Right lung (tissue), 5 donors: ENCODE data around the gene KLHL33. TPM values are rescaled to one million over a fixed set of nuclear protein-coding genes. Genes with fewer than 3 reads are reported as not detected.
"Not testable (repeated sequence)": the region's sequence is repeated elsewhere in the genome, so short reads cannot be mapped to it uniquely, and the experiment has no call there.

Experiments
- DNase-seq, 2 donors: peaks; one replicate each; pipeline ENCODE4 v3.0.0-alpha.2; 2013
- polyA plus RNA-seq, 5 donors: library from polyadenylated mRNA; unstranded; fragments of 120-200 nt; gene quantifications; one replicate each; pipeline versions ENCODE4 v1.2.1 to v1.2.3, GENCODE V29; 2013; ENCODE audit warnings: inconsistent platforms in 1 of 5, low replicate concordance in 1 of 5; ENCODE audit not compliant: insufficient read length in 5 of 5, insufficient read depth in 1 of 5

Gene KLHL33
- polyA plus RNA-seq, 5 donors, result 0.23 to 0.27 (median 0.26) TPM

DNA sequence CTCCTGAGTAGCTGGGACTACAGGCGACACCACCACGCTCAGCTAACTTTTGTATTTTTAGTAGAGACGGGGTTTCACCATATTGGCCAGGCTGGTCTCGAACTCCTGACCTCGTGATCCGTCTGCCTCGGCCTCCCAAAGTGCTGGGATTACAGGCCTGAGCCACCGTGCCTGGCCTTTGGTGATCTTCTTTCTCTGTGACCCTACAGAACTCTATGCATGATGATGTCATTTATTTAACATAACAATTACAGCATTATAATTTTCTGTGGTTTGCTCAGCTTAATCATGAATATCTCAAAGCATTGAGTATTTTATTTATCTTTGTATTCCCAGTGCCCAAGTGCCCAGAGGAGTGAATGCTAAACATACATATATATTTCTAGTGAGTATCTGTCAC lies 16.9 kb upstream of the KLHL33 start:
- DNase-seq, result not testable (repeated sequence)

DNA sequence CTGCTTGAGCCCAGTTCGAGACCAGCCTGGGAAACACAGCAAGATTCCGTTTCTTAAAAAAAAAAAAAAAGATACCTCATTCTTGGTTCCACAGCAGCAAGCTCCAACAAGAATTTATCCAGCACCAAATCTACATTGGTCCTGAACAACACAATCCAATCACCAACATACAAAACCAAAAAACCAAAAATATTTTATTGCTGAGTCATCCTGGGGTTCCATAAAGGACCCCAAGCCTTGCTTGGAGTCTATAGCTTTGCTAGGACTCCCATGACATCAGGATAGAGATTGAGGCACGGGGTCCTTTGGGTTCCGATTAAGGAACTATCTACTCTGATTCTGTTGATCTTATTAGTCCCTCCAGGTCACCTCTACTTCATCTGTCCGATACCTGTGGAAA lies 10.9 kb upstream of the KLHL33 start:
- no peak for DNase-seq

DNA sequence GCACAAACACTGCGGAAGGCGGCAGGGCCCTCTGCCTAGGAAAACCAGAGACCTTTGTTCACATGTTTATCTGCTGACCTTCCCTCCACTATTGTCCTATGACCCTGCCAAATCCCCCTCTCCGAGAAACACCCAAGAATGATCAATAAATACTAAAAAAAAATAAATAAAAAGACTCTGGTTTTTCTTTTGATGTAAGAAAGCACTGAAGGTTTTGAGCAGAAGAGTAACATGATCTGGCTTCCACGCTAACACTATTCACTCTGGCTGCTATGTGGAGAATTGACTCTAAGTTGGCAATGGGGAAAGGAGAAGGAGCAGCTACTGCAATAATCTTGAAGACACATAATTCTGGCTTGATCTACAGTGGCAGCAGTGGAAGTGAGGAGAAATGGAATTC lies 7.7 kb upstream of the KLHL33 start:
- DNase-seq, result not testable (repeated sequence)

DNA sequence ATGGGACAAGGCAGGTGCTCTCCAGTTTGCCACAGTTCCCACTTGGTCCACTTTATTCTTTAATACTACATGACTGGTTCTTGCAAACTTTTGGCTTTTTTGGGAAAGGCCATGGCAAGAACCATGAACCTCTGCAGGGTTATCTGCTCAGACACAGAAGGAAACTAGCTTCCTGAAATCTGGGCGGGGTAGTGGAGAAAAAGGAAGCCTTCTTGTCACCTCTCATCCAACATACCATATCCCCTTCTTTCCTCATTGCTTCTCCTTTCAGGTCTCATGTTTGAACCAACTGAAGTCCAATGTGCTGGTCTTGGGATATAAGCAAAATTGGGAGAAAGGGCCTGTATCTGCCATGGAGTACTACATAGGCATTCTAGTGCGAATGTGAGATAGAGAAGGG lies 5.5 kb upstream of the KLHL33 start:
- DNase-seq, result no peak

DNA sequence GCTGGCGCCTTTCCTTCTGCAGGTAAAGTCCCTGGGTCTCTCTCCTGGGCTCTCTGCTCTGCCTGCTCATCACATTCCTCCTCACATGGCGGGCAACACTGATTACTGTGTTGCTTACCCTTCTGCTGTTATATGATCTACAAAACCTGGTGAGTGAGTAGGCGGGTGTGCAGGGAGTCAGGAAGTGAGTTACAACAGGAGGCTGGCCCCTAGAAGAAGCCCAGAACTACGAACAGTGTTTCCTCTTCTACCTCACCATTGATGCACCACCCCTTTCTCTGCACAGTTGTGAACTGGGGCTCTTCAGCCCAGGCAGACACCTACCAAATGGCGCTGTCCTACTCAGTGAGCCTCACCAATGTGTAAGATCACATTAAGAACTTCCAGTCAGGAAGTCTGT lies 4.9 kb upstream of the KLHL33 start:
- no peak for DNase-seq

DNA sequence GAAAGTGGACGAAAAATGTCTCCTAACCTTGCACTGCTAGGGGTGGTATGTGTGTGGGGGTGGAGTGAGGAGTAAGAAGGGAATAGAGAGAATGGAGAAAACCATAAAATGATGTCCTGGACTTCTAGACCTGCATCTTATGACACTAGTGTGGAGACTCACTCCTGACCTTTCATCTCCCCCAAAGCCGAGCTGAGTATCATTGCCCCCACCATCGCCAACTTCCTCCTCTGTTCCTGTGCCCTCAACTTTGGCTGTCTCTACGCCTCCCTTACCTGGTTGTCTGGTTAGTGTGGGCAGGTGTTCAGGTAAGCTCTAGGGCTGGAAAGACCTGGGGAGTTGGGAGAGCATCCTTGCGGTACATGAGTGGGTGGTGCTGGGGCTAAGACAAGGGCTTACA lies 4.5 kb upstream of the KLHL33 start:
- no peak for DNase-seq

DNA sequence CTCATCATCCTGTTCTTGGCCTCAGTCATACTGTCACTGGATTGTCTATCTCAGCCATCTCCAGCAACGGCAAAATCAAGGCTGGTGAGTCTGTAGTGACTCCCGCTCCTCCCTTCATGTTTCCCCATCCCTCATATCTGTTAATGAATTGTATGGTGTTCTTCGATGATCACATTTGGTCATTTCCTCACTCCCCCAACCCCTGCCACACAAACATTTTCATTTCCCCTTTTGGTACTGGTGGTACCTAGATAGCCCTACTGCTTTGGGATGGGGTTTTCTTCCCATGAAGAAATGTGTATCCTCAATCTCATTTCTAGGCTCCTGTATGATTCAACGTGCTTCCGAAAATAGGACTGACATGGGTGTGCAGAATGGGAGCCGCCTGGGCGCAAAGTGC lies 2.7 kb upstream of the KLHL33 start:
- DNase-seq, result no peak

DNA sequence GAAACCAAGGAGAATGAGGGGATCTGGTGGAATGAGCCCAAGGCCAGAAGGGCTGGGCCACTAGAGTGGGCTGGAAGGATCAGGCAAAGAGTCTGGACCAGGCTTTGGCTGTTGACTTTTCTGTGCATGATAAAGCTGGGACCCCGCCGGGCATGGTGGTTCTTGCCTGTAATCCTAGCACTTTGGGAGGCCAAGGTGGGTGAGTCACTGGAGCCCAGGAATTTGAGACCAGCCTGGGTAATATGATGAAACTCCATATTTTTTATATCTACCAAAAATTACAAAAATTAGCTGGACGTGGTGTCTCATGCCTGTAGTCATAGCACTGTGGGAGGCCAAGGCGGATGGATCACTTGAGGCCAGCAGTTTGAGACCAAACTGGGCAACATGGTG lies 393 bp upstream of the KLHL33 start:
- DNase-seq, result no peak

DNA sequence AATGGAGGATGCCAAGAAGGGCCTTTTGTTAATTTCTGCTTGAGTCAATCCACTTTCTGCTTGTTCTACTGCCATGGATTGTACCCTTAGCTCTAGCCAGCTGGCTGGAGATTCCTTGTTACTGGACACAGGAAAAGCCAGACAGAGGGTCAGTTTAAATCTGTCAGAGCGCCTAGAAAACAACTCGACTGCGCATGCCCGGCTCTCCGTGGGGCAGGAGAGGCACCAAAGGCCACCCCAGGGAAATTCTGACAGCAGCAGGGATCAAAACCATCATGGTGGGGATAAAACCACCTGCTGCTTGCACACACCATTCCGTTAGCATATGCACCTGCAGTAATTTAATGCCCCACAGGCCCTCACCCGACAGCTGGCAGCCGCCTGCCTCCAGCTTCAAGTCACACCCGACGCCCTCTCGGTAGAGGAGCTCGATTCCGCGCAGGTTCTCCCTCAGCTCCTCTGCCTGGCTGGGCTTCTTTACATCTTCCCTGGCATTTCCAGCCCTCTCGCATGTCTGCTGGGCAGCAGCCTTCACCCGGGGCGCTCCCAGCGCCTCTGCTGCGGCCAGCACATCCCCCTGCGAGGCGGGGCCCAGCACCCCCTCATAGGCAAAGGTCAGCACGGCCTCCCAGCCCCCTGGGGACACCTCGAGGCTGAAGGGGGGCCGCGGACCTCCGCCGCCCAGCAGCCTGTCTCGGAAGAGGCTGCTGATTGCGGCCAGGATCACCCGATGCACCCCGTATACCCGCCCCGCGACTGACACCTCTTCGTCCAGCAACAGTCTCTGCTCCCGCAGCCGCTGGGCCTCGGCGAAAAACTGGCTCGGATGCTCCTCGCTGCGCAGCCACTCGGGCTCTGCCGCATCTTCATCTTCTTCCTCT lies 1.0 kb downstream of the KLHL33 start:
- no peak for DNase-seq

DNA sequence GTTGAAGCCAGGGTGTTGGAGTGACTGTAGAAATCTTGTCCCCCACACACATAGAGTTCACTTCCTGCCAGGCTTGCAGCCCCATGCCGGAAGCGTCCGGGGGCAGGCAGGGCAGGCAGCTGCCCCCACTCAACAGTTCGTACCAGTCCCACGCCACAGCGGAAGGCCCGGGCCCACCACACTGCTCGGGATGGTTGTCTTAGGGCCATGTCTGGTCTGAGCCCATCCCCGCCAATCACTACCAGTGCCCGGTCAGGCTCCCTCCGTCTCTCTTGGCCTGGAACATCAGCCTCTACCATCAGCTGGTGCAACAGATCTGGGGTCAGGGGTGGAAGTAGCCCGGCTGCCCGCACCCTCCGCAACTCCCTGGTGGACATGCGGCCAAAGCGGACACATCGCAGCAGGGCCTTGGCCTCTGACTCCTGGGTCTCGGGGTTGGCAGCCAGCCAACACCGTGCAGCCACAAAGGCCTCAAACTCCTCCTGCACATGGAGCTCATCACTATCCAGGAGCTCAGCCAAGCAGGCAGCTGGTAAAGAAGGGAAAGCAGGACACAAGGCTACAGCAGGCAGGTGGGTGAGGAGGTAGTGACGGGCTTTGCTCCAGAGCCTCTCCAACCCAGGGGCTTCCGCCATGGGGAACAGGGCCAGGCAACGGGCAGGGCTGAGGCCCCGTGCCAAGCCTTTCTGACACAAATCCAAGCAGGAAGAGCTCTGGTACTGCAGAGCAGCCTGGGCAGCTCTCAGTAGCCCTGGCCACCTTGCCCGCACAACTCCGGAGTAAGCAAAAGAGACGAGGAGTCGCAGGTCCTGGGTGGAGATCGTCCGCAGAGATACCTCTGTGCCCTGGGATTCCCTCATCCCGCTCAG lies 5.9 kb downstream of the KLHL33 start:
- no peak for DNase-seq

DNA sequence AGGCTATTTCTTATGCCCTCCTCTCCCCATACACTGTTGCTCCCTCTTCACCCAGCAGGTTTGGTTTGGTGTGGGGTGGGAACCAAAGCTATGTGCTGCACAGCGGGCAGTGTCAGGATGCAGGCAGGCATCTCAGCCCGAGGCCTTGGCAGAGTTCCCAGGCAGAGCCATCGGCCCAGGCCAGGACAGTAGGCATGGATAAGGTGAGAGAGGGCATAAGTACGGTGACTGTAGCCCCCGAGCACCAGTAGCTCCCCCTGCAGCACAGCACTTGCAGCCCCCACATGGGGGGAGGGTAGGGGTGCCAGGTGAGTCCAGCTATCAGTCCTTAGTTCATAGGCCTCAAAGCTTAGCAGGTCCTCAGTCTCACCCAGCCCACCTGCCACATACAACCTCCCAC lies 7.2 kb downstream of the KLHL33 start:
- DNase-seq, result no peak

DNA sequence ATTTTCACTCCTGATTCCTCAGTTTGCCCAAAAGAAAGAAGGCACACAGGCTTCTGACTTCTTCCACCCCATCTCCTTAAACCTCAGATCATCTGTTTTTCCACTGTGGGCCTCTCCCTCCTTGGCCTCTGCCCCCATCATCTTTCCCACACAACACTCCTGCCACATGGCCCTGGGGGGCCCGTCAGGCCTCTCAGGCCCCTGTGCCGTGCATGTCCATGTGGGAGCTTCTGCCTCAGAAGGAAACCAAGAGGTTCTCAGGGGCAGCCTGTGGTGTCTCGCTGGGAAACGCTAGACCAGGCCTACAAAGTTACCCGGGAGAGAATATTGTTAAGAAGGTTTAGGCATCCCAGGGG lies 8.0 kb downstream of the KLHL33 start:
- no peak for DNase-seq

DNA sequence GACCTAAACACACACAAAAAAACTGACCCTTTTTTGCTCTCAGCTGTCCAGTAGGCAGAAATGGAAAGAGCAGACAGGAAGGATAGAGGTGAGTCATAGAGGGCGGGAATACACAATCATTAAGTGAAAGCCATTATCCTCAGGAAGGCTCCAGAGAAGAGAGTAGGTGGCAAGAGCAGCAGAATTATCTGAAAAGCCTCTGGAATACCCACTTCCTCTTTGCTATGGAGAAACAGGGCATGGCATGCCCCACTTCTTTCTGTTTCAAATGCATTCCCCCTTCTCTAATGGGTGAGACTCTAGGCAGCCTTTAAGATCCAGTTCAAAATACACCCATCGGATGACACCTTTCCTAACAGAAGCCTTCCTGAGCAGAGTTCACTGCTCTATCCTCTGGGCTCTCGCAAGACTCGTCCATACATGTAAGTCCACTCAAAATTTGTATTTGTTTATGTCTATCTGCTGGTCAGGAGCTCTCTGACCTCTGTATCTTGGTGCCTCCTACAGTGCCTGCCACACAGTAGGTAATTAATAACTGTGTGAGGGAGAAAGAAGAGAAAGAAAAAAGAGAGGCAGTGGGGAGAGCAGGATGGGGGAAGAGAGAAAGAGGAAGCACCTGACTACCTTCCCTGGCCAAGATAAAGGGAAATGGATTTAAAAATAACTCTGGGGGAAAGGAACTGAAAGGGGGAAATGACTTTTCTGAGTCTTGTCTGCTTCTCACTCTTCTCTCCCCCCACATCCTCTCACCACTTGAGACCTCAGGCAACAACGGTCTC lies 8.5 kb downstream of the KLHL33 start:
- no peak for DNase-seq

DNA sequence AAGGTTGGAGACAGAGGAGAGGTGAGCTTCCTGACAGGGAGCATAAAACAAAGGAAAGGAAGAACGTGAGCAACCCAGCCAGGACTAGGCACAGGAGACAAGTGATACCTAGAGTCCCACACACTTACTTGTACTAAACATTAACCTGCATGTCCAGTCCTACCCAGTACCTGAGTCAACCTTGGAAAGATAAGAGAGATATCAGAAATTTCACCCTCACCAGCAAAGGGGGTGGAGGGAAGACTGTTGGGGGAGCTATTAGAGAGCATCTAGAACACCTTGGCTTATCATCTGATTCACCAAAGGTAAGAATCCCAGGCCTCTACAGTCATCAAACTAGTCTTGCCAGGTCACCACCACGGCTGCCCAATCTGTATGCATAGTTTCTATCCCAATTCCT lies 11.1 kb downstream of the KLHL33 start:
- no peak for DNase-seq

DNA sequence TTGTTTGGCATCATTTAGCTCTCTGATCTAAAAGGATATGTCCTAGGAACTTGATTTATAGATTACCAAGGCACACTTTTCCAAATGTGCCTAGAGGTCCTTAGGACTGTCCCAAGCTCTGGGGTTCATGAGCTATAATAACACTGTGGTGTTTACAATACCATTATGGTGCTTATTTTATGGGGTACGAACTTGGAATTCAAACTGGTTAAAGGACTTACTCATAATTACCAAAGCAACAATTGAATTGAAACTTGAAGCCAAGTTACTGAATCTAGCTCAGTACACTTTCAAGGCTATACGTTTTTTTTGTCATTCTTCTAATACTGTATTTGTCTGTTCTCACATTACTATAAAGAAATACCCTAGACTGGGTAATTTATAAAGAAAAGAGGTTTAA lies 13.1 kb downstream of the KLHL33 start:
- DNase-seq, result no peak

DNA sequence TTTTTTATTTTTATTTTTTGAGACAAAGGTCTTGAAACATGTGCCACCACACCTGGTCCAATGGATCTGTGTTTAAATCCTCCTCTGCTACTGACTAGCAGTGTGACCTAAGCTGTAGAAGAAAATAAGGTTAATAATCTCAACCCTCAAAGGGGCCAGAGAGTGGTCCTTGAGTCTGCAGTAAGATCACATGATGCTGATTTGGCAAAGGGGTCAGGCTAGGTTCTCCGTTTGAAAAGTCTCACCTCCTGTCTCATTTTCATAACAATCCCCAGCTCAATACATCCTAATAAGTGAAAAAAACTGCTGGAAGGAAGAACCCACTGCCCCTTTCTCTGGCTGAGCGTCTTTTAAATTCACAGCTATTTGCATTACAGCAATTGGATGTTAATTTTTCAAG lies 14.7 kb downstream of the KLHL33 start:
- DNase-seq, result no peak

DNA sequence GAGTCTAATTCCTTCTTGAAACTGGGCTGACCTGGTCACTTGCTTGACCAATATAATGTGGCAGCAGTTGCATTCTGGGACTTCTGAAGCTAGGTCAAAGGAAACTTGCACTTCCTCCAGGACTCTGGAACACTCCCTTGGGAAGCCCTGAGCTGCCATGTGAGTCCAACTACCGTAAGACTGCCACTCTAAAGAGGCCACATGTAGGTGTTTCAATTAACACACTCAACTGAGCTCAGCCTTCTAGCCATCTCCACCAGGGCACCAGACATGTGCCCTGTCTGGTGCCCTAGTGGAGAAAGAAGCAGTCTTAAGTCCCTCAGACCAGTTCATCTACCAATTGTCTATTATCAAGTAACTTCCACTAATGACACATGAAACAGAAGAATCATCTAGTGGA lies 16.5 kb downstream of the KLHL33 start:
- no peak for DNase-seq

DNA sequence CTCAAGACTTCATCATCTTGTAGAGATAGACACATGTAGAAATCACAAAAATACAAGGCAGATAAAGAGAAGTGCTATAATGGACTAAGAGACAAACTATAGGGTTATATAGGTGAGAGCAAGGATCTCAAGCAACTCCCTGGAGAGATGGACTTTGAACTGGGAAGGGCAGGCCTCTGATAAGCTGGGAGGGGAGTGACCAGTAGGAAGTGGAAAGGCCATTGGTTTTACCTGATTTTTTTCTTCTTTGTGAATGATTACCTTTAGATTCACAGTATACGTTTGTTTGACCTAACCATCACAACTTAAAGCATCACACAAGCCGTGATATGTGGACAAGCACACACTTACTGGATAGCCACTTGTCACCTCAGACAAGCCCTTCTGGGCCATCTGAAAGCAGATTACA lies 17.5 kb downstream of the KLHL33 start:
- DNase-seq, result no peak

DNA sequence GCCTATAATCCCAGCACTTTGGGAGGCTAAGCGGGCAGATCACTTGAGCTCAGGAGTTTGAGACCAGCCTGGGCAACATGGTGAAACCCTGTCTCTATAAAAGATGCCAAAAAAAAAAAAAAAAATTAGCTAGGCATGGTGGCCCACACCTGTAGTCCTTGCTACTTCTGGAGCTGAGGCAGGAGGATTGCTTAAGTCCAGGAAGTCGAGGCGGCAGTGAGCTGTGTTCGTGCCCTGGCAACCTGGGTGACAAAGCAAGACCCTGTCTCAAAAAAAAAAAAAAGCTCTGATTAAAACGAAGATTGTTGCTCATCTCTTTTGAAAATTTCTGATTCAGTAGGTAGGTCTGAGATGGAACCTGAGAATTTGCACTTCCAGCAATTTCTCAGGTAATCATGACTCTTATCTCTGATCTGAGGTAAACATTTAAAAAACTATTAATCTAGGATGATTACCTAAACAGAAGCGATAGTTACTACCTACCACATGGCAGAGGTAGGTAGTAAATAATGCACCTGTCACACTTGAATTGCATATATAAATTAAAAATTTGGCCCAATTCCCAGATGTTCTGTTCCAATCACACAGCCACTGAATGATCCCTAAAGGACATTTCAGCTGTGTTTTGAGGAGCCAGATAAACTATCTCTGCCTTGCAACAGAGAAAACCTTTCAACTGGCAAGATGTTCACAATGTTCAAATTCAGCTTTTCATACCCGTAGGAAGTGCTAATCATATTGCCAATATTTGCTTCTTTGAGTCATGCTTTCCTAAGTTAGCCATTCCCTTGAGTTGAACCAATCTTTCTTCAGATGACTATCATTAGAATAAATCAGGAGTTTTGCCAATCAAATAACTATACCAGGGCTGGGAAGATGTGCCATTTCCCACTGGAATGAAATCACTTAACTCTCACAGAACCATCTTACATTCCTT lies 18.4 kb downstream of the KLHL33 start:
- no peak for DNase-seq

DNA sequence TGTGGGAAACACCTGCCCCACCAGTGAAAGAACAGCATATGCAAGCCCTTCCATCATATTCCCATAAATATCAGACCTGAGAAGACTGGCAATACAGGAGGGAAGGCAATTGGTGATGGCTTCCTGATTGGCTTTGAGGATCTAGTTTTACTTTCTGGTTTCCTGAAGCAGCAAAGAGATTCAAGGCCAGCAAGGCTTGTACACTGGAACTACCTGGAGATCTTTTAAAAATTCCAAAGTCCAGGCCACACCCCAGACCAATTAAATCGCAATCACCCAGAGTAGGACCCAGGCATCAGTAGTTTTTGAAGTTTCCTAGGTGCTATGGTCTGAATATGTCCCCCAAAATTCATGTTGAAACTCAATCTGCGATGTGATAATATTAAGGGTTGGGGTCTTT lies 19.7 kb downstream of the KLHL33 start:
- no peak for DNase-seq

DNA sequence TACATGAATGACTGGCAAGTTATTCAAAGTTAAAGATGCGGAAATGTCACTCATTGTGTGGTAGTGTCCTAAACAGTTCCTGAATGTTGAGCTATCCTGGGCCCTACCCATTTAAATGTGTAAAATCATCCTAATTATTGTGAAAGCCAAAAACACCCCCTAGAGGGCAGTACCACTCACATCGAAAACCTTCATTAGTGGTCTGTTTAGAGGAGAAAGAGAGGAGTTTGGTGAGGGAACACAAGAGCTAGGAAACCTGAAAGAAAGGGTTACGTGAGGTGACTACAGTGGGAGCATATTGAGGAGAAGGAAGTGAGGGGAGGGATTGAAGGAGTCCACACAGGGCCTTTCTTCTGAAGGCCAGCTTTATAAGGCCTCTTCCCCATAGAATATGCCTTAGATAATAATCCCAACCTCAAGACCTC lies 20.2 kb downstream of the KLHL33 start:
- peak in 1 of 2 donors; percentile 14 for DNase-seq
